HEK293 (cell line): ENCODE measurements around the gene PLEKHJ1.

ENCODE experiments used
- CTCF ChIP-seq: fragments of 450-650 bp; formaldehyde crosslinking; IDR thresholded peaks from 2 replicates; pipeline ENCODE4 v1.5.1; 2016; ENCODE audit warnings: missing biosample characterization, missing genetic modification characterization
- ZNF549 ChIP-seq: fragments of 450-650 bp; IDR thresholded peaks from 2 replicates; pipeline ENCODE4 v1.5.1; 2018; ENCODE audit warnings: missing biosample characterization, missing genetic modification characterization, mild to moderate bottlenecking, inconsistent platforms, moderate library complexity

DNA sequence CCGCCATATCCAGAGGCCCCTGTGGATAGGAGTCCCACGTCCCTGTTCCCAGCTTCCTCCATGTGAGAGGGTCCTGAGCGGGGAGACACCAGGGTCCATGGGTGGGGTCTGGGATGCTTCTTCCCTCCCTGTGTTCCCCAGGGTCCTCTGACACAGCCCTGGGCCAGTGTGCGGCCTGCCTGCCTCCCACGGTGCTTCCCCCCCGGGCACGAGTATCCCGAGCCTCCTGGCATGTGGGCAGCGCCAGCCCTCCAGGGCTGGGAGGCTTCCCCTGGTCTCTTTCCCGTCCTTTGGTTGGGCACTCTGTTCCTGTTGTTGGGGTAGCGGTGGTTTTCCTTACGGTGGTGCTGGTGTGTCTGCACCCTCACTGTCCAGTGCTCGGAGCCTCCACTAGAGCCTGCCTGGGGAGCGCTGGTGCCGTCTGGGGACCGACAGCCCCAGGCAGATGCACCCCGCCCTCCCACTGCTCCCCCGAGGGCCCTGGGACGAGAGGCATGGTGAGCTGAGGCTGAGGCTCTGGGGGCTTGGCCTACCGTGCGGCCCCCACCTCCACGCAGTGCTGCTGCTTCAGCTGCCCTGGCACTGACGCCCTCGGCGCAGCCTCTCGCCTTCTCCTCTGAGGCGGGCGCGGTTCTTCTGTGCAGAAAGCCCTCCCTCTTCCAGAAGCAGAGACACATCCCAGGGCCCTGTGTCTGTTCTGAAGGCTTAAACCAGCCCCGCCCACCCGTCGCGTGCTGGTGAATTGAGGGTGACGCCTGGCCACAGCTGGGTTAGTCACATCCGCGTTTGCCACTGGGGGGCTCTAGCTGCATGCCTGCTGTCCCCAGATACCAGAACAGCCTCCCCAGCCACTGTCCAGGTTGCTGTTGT lies 27.9 kb downstream of the PLEKHJ1 start:
- TF ChIP-seq CTCF (tag by site-specific recombination) (no peak), ZNF549 (tag by site-specific recombination) (no peak)
